ENCODE data around the gene ZFAND3.

The ZFAND3 gene

GRCh38 chr6:37897818-37898515 lies 78.4 kb downstream of the ZFAND3 start:
- no peak for DNase-seq

DNA sequence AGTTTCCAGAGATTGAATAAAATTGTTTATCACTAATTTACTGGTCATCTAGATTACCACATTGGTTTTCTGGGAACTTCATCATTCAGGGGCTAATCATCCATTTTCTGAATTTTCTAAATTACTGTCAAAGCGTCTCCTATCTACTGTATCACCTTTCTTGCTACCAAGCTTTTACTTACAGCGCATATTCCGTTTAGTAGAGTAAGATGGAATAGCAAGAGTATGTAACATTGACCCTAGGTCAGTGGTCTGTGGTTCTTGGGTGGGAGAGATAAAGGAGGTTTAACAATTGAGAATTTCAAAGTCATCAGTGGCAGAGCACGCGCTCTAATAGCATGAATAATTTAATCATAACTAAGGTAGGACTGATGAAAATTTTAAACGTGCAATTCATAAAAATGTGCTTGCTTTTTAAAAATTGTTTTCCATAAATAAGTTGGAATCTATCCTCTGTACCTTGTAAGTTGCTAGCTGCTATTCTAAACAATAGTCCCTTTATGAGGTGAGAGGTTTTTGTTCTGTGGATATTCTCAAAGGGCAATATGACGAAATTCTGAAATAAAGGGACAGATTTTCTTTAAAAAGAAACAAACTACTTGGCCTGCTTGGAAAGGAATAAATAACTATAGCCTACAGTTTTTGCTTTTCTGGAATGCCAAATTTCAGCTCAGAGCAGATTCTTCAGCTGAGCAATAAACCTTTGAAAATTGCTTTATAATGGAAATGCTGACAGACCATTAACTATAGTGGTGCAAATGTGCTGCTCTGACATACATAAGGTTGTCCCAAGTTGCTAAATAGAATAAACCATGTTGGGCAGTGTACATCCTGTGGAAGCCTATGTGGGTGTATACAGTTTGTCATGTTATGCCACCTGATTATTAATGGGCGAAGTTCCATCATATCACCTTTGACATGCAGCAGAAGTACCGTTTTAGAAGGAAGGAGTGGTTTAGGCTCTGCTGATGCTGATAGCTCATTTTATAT lies 84.1 kb downstream of the ZFAND3 start:
- no peak for DNase-seq

DNA sequence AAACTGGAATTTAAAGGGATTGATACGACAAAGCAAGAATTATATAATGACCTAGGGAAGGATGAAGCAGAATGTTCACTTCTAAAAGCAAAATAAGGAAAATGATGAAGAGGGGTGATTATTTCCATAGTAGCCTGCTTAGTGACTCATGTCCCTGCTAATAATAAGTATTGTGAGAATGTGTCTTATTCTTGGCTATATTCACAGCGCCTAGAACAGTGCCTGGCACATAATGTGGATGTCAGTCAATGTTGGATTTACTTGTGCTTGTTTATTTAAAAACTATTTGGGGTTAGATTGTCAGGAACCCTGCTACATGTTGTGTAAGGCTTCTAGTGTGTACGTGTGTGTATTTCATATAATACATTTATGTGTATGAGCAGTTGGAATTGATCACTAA lies 85.1 kb downstream of the ZFAND3 start:
- DNase-seq: no peak

- DNase-seq: no peak
Observed at GRCh38 chr6:37906121-37906520, 86.6 kb downstream of the ZFAND3 start.

GRCh38 chr6:37910998-37911397 lies 91.5 kb downstream of the ZFAND3 start:
- no peak for DNase-seq

DNA sequence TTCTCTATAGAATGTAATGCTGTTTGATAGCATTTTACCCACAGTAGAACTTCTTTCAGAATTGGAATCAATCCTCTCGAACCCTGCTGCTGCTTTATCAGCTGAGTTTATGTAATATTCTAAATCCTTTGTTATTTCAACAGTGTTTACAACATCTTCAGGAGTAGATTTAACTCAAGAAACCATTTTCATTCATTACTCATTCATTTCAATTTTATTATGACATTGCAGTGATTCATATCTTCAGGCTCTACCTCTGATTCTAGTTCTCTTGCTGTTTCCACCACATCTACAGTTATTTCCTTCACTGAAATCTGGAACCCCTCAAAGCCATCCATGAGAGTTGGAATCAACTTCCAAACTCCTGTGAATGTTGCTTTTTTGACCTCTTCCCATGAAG lies 93.7 kb downstream of the ZFAND3 start:
- DNase-seq: no peak

GRCh38 chr6:37915463-37915862 lies 95.9 kb downstream of the ZFAND3 start:
- DNase-seq: no peak

DNA sequence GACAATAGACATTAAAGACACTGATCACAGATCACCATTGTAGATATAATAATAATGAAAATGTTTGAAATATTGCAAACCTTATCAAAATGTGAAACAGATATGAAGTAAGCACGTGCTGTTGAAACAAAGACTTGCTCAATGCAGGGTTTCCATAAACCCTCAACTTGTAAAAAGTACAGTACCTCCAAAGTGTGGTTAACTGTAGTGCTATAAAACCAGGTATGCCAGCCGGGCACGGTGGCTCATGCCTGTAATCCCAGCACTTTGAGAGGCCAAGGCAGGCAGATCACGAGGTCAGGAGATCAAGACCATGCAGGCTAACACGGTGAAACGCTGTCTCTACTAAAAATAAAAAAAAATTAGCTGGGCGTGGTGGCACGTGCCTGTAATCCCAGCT lies 96.6 kb downstream of the ZFAND3 start:
- no peak for DNase-seq

DNA sequence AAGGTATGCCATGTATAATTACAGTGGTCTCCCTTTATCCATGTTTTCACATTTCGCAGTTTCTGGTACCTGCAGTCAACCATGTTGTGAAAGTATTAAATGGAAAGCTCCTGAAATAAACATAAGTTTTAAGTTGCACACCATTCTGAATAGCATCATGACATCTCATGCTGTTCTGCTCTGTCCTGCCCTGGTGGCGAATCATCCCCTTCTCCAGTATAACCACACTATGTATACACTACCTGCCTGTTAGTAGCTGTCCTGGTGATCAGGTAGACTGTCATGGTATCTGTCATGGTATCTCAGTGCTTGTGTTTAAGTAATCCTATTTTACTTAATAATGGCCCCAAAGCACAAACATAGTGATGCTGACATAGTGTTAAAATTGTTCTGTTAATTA lies 97.1 kb downstream of the ZFAND3 start:
- no peak for DNase-seq

- DNase-seq: no peak
Observed at GRCh38 chr6:37917566-37917965, 98.0 kb downstream of the ZFAND3 start.

GRCh38 chr6:37919417-37920157 lies 100.1 kb downstream of the ZFAND3 start:
- DNase-seq: no peak

- no peak for DNase-seq
Observed at GRCh38 chr6:37920667-37921066, 101.1 kb downstream of the ZFAND3 start.

- no peak for DNase-seq
Observed at GRCh38 chr6:37922563-37922962, 103.0 kb downstream of the ZFAND3 start.

GRCh38 chr6:37923514-37923913 lies 104.0 kb downstream of the ZFAND3 start:
- no peak for DNase-seq

- DNase-seq: no peak
Observed at GRCh38 chr6:37926661-37927060, 107.1 kb downstream of the ZFAND3 start.

- no peak for DNase-seq
Observed at GRCh38 chr6:37928217-37928616, 108.7 kb downstream of the ZFAND3 start.

GRCh38 chr6:37930288-37930971 lies 110.9 kb downstream of the ZFAND3 start:
- no peak for DNase-seq

DNA sequence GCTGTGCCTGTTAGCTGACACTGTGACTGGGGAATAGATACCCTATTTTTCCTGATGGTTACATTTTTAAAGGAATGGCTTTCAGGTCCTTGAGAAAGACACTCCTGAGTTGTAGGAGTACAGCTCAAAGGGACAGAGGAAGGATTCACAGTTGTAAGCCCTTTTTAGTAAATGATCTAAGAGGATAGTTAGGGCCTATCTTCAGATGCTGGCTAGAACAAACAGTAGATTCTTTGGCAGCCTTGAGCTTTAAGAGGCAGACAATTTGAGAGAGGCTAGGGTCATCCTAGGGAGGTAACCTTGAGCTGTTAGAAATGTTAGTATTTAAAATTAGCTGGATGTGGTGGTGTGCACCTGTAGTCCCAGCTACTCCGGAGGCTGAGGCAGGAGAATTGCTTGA lies 111.5 kb downstream of the ZFAND3 start:
- DNase-seq: no peak

DNA sequence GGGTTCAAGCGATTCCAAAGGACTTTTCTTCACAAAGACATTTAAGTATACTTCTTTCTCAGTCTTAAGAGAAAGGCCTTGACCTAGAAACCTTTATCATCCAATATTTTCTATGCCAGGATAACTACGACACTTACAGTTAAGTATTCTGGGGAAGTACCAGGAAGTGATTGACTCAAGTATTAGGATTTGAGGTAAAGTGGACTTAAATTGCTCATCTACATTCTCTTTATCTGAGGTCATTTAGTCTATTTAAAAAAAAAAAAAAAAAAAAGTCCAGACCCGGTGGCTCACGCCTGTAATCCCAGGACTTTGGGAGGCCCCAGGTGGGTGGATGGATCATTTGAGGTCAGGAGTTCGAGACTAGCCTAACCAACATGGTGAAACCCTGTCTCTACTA lies 114.7 kb downstream of the ZFAND3 start:
- no peak for DNase-seq

DNA sequence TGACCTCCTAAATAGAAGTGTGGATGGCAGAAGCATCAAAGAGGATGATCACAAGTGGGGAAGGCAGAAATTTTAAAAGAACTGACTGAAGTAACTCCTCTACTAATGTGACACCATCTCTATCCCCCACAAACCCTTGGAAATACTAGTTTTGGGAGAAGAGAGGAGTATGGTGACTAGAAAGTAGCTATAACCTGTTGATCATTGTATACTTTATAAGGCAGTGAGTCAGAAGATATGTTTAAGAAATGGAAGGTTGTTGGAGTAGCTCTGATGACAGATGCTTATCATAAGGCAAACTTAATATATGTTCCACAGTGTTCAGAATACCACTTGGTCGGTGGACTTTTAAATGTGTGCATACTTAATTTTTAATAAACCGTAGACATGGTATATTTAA lies 116.6 kb downstream of the ZFAND3 start:
- no peak for DNase-seq

DNA sequence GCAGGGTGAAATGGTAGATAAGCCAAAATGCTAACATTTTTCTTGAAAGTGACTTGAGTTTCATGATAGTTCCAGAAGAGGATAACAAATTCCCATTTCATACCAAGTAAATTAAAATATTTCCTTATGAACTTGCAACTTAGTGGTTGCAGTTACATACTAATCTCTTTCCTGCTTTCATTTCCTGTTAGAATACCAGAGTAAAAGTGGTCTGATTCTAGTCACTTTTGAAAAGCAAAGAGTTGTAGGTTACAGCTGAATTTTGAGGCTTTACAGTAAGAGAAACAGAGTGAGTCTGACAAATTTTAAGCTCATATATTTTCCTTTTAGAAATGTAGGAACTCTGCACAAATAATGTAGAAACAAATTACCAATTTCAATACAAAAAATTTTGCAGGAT lies 117.4 kb downstream of the ZFAND3 start:
- no peak for DNase-seq

DNA sequence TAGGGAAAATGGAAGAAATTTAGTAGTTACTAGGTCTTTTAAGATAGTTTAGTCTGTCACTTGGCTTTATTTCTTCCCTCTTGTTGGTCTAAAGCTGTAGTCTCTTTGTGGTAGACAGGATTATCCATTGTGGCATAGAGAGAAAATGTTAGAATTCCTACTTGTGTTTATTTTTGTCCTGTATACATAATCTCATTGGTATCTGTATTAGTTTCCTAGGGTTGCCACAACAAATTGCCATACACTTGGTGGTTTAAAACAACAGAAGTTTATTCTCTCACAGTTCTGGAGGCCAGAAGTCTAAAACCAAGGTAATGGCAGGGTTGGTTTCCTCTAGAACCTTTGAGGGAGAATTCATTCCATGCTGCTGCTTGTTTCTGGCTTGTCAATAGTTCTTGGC lies 119.4 kb downstream of the ZFAND3 start:
- no peak for DNase-seq
